HFF-Myc (cell line): Measurements from ENCODE around the gene NTN1.

Source experiments
- DNase-seq: peaks from one replicate; pipeline ENCODE4 v3.0.0-alpha.2; 2011; ENCODE audit warnings: low read depth; ENCODE audit errors: extremely low read depth
- H3K4me3 ChIP-seq: replicated peaks from 2 replicates; pipeline ENCODE4 v1.5.1; 2011; ENCODE audit warnings: low read depth, mild to moderate bottlenecking, control low read depth, low read length
- CTCF ChIP-seq: IDR thresholded peaks from 2 replicates; pipeline ENCODE4 v1.5.1; 2012; ENCODE audit warnings: mild to moderate bottlenecking, low read depth, low read length, control low read depth; ENCODE audit errors: missing control alignments

Gene NTN1

GRCh38 chr17:9211133-9211765, 189.9 kb downstream of the NTN1 start:
- DNase-seq, result no peak
- no peak for TF ChIP-seq CTCF
- no peak overlapping the region for H3K4me3 ChIP-seq

GRCh38 chr17:9212376-9213302, 191.3 kb downstream of the NTN1 start:
- no peak for TF ChIP-seq CTCF
- DNase-seq, result no peak
- no peak overlapping the region for H3K4me3 ChIP-seq

GRCh38 chr17:9213303-9213640, 192.0 kb downstream of the NTN1 start:
- H3K4me3 ChIP-seq, result no peak overlapping the region
- DNase-seq, result no peak
- no peak for TF ChIP-seq CTCF

GRCh38 chr17:9215465-9215864, 194.2 kb downstream of the NTN1 start:
- TF ChIP-seq CTCF, result no peak
- no peak for DNase-seq

GRCh38 chr17:9217151-9218056, 196.1 kb downstream of the NTN1 start:
- TF ChIP-seq CTCF, result no peak
- H3K4me3 ChIP-seq, result no peak overlapping the region
- no peak for DNase-seq

More at GRCh38 chr17:9215465-9215864, 194.2 kb downstream of the NTN1 start:
- no peak overlapping the region for H3K4me3 ChIP-seq

- no peak for DNase-seq
- no peak for TF ChIP-seq CTCF
- no peak overlapping the region for H3K4me3 ChIP-seq
Observed at GRCh38 chr17:9218064-9218635, 196.8 kb downstream of the NTN1 start.
